ENCODE results near the gene MMD2. TPM values are rescaled to one million over a fixed set of nuclear protein-coding genes. Genes with fewer than 3 reads are reported as not detected.

MMD2 gene
- total and polyA plus RNA-seq, 2 experiments from 2014 or later: 0.11 to 0.38 TPM

DNA sequence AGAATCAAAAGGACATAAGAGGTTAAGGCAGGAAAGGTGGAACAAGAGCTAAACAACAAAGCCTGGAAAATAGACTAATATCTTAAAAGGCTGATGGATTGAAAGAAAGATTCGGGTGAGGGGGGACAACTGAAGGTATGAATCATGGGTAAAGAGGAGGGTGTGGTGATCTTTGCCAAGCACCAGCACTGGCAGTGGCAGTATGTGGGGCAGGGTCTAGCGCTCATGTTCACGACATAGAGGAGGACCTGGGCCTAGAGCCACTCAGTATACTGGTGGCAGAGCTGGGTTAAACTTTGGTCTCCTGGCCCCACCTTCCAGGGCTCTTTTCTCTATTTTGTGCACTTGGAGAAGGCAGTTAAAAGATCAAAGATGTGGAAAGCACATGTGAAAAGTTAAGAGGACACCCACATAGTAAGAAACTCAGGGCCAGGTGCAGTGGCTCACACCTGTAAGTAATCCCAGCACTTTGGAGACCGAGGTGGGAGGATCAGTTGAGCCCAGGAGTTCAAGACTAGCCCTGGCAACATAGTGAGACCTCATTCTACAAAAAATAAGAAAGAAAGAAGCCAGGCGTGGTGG is 40.5 kb upstream of the MMD2 start:
- no peaks in the 10 kb centered on the region for H3K4me1 Mint-ChIP-seq
- H3K27ac ChIP-seq (ENCODE audit: low read depth): no peak overlapping the region

DNA sequence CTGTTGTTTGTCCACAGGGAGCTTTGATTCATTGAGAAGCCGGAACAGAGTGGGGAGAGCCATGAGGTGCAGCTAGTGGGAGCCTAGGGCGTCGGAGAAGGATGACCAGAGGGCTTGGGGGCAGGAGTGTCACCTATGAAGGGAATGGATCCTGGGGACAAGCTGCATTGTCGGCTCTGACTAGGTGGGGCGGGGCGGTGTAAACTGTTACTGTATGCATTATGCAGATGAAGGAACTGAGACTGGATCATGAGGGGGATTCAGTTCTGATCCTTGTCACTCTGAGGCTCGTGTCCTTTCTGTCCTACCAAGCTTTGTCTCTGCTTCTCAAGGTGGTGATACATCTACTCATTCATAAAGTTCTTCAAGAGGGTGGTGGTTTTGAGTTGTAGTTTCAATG is 39.9 kb upstream of the MMD2 start:
- Histone ChIP-seq H3K4me1 (ENCODE audit: insufficient read depth) (no peaks in the 10 kb centered on the region), H3F3A (replicated peaks; ENCODE audit: low read depth) (no peaks in the 10 kb centered on the region), H3K4me3 (no peak overlapping the region), H2AFZ (no peak overlapping the region), H3K36me3 (ENCODE audit: insufficient read depth) (peaks cover 6% of the 10 kb centered on the region; the same call in 1 of the 2 replicates), H3K79me2 (replicated peaks; ENCODE audit: insufficient read depth) (no peaks in the 10 kb centered on the region), H3K27me3 (ENCODE audit: insufficient read depth) (no peaks in the 10 kb centered on the region), H3K4me2 (no peak overlapping the region), H4K20me1 (replicated peaks; ENCODE audit: insufficient read depth) (no peaks in the 10 kb centered on the region), H3K27ac (ENCODE audit: low read depth) (no peak overlapping the region), H3K9me2 (ENCODE audit: insufficient read depth) (no peaks in the 10 kb centered on the region)
- Mint-ChIP-seq H3K4me1 (no peaks in the 10 kb centered on the region), H3K9me3 (no peaks in the 10 kb centered on the region), H3K27me3 (ENCODE audit: insufficient read depth, low read depth, poor library complexity) (peaks cover 4% of the 10 kb centered on the region), H3K4me3 (no peak overlapping the region), H3K36me3 (ENCODE audit: low read depth) (peaks cover 30% of the 10 kb centered on the region; the same call in 2 of the 3 replicates), H3K27ac (no peak overlapping the region)
- DNase-seq (ENCODE audit: low spot score) (no peak), ATAC-seq (no peak)
- TF ChIP-seq POLR2AphosphoS5 (IDR thresholded peaks at IDR 0.05; ENCODE audit: low read depth): no peak
- no peak for TF ChIP-seq EZH2phosphoT487 (IDR thresholded peaks at IDR 0.05; ENCODE audit: unreplicated experiment)
- TF ChIP-seq EZH2 (IDR thresholded peaks at IDR 0.05; ENCODE audit: low read depth, unreplicated experiment): no peak
- TF ChIP-seq, protein P1, sequence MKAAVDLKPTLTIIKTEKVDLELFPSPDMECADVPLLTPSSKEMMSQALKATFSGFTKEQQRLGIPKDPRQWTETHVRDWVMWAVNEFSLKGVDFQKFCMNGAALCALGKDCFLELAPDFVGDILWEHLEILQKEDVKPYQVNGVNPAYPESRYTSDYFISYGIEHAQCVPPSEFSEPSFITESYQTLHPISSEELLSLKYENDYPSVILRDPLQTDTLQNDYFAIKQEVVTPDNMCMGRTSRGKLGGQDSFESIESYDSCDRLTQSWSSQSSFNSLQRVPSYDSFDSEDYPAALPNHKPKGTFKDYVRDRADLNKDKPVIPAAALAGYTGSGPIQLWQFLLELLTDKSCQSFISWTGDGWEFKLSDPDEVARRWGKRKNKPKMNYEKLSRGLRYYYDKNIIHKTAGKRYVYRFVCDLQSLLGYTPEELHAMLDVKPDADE (IDR thresholded peaks at IDR 0.05): no peak
- no peak for TF ChIP-seq NANOG (IDR thresholded peaks at IDR 0.05; ENCODE audit: borderline replicate concordance)
- TF ChIP-seq CTCF (conservative IDR thresholded peaks at IDR 0.05; ENCODE audit: low read depth in 2 of 2): no peak
- no peak for TF ChIP-seq CREB1 (CRISPR knock-in tag; IDR thresholded peaks at IDR 0.05; ENCODE audit: low read depth)

More for the DNA sequence above, 40.5 kb upstream of the MMD2 start:
- no peaks in the 10 kb centered on the region for H3K9me2 ChIP-seq (ENCODE audit: insufficient read depth)
- no peaks in the 10 kb centered on the region for H3K9me3 Mint-ChIP-seq
- H3K27ac Mint-ChIP-seq: no peak overlapping the region
- H3K36me3 Mint-ChIP-seq (ENCODE audit: low read depth): peaks cover 27% of the 10 kb centered on the region; the same call in 2 of the 3 replicates
- H3K4me3 ChIP-seq: no peak overlapping the region
- ATAC-seq: no peak
- no peaks in the 10 kb centered on the region for H3F3A ChIP-seq (replicated peaks; ENCODE audit: low read depth)
- H4K20me1 ChIP-seq (replicated peaks; ENCODE audit: insufficient read depth): no peaks in the 10 kb centered on the region
- H3K79me2 ChIP-seq (replicated peaks; ENCODE audit: insufficient read depth): no peaks in the 10 kb centered on the region
- no peaks in the 10 kb centered on the region for H3K27me3 ChIP-seq (ENCODE audit: insufficient read depth)
- no peaks in the 10 kb centered on the region for H3K4me1 ChIP-seq (ENCODE audit: insufficient read depth)
- DNase-seq (ENCODE audit: low spot score): no peak
- H2AFZ ChIP-seq: no peak overlapping the region
- peaks cover under 1% of the 10 kb centered on the region; the same call in 1 of the 2 replicates for H3K36me3 ChIP-seq (ENCODE audit: insufficient read depth)
- H3K27me3 Mint-ChIP-seq (ENCODE audit: insufficient read depth, low read depth, poor library complexity): peaks cover 4% of the 10 kb centered on the region
- H3K4me2 ChIP-seq: no peak overlapping the region
- H3K4me3 Mint-ChIP-seq: no peak overlapping the region
- TF ChIP-seq ZNF114 (CRISPR knock-in tag; IDR thresholded peaks at IDR 0.05): no peak
- TF ChIP-seq, protein P2, sequence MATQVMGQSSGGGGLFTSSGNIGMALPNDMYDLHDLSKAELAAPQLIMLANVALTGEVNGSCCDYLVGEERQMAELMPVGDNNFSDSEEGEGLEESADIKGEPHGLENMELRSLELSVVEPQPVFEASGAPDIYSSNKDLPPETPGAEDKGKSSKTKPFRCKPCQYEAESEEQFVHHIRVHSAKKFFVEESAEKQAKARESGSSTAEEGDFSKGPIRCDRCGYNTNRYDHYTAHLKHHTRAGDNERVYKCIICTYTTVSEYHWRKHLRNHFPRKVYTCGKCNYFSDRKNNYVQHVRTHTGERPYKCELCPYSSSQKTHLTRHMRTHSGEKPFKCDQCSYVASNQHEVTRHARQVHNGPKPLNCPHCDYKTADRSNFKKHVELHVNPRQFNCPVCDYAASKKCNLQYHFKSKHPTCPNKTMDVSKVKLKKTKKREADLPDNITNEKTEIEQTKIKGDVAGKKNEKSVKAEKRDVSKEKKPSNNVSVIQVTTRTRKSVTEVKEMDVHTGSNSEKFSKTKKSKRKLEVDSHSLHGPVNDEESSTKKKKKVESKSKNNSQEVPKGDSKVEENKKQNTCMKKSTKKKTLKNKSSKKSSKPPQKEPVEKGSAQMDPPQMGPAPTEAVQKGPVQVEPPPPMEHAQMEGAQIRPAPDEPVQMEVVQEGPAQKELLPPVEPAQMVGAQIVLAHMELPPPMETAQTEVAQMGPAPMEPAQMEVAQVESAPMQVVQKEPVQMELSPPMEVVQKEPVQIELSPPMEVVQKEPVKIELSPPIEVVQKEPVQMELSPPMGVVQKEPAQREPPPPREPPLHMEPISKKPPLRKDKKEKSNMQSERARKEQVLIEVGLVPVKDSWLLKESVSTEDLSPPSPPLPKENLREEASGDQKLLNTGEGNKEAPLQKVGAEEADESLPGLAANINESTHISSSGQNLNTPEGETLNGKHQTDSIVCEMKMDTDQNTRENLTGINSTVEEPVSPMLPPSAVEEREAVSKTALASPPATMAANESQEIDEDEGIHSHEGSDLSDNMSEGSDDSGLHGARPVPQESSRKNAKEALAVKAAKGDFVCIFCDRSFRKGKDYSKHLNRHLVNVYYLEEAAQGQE (IDR thresholded peaks at IDR 0.05; ENCODE audit: unreplicated experiment): no peak
- TF ChIP-seq NANOG (IDR thresholded peaks at IDR 0.05; ENCODE audit: borderline replicate concordance): no peak
- no peak for TF ChIP-seq JUNB (IDR thresholded peaks at IDR 0.05; ENCODE audit: unreplicated experiment)
- TF ChIP-seq, protein P1 (IDR thresholded peaks at IDR 0.05): no peak

All from GM23338 (cell line).